PC-9 (cell line): ENCODE measurements around the gene NFIX. TPM values are rescaled to one million over a fixed set of nuclear protein-coding genes. Genes with fewer than 3 reads are reported as not detected.

Experiments
- BruUV-seq: library from RNA; stranded (reverse); fragments of 400-500 nt; replicated peaks from 2 replicates; lab custom pipeline; 2021; lab: Mats Ljungman, UMichigan
- CTCF ChIA-PET: fragments of 300-600 bp; sonication (Branson Sonifier 250); formaldehyde crosslinking; loops from one replicate; lab custom pipeline; 2022; ENCODE audit warnings: antibody characterized with exemption; lab: Charles Lee
- POLR2A ChIA-PET: fragments of 300-600 bp; sonication (Branson Sonifier 250); formaldehyde crosslinking; loops from one replicate; lab custom pipeline; 2022; ENCODE audit warnings: antibody characterized with exemption; ENCODE audit not compliant: unreplicated experiment; lab: Charles Lee
- DNase-seq, 2 experiments: peaks; one replicate each; pipeline versions ENCODE4 v3.0.0 to v3.0.0-alpha.2; 2015 to 2022; ENCODE audit warnings: mixed read lengths in 1 of 2
- H2AFZ ChIP-seq: fragments of 200-600 bp; sonication (generic); 2 replicates; pipeline ENCODE4 v1.8.1; 2017; ENCODE audit warnings: antibody characterized with exemption
- H3F3A ChIP-seq: fragments of 200-600 bp; sonication (generic); 2 replicates; pipeline ENCODE4 v1.8.1; 2017; ENCODE audit warnings: antibody characterized with exemption, mild to moderate bottlenecking, low read depth; ENCODE audit not compliant: insufficient read depth
- H3K27ac ChIP-seq: fragments of 200-600 bp; sonication (generic); 2 replicates; pipeline ENCODE4 v1.6.1; 2016; ENCODE audit warnings: mixed run types
- H3K27me3 ChIP-seq: fragments of 200-600 bp; sonication (generic); 2 replicates; pipeline ENCODE4 v1.6.1; 2016; ENCODE audit warnings: low read depth, mixed run types; ENCODE audit not compliant: insufficient read depth
- H3K36me3 ChIP-seq: fragments of 200-600 bp; sonication (generic); 2 replicates; pipeline ENCODE4 v1.6.1; 2016; ENCODE audit warnings: low read depth, mixed run types
- H3K4me1 ChIP-seq: fragments of 200-600 bp; sonication (generic); replicated peaks from 2 replicates; pipeline ENCODE4 v1.6.1; 2016; ENCODE audit warnings: mixed run types; ENCODE audit not compliant: insufficient read depth
- H3K4me2 ChIP-seq: fragments of 200-600 bp; sonication (generic); 2 replicates; pipeline ENCODE4 v1.6.1; 2017; ENCODE audit warnings: mixed run types
- H3K4me3 ChIP-seq: fragments of 200-600 bp; sonication (generic); 2 replicates; pipeline ENCODE4 v1.6.1; 2016; ENCODE audit warnings: mixed run types
- H3K79me2 ChIP-seq: fragments of 200-600 bp; sonication (generic); 2 replicates; pipeline ENCODE4 v1.6.1; 2017; ENCODE audit warnings: low read depth, mixed run types
- H3K9me2 ChIP-seq: fragments of 200-600 bp; sonication (generic); 2 replicates; pipeline ENCODE4 v1.8.1; 2017; ENCODE audit warnings: mild to moderate bottlenecking; ENCODE audit not compliant: insufficient read depth
- H3K9me3 ChIP-seq: fragments of 200-600 bp; sonication (generic); 2 replicates; pipeline ENCODE4 v1.8.1; 2016; ENCODE audit warnings: low read depth; ENCODE audit not compliant: insufficient read depth
- H4K20me1 ChIP-seq: fragments of 200-600 bp; sonication (generic); 2 replicates; pipeline ENCODE4 v1.8.1; 2017; ENCODE audit not compliant: insufficient read depth
- CTCF ChIP-seq: fragments of 200-600 bp; sonication (generic); conservative IDR thresholded peaks from 2 replicates; pipeline ENCODE4 v1.6.1; 2017; ENCODE audit warnings: mixed run types, antibody characterized with exemption, mild to moderate bottlenecking, moderate library complexity
- EZH2 ChIP-seq: fragments of 200-600 bp; sonication (generic); IDR thresholded peaks from 2 replicates; pipeline ENCODE4 v1.8.0; 2017; ENCODE audit warnings: antibody characterized with exemption, low read depth
- intact Hi-C: fragments of 100-400 bp; cut with micrococcal nuclease; formaldehyde crosslinking; loops from one replicate; pipeline ENCODE4 v1.10.0; 2022; ENCODE audit not compliant: unreplicated experiment
- total RNA-seq: library from RNA; stranded (reverse); gene quantifications from 2 replicates; pipeline ENCODE4 v1.2.3, GENCODE V29; 2021

NFIX gene
- total RNA-seq, 1 experiment from 2014 or later = 24.2 TPM

- Histone ChIP-seq H3K4me2 (peak overlapping the region; percentile 97), H3K27ac (peak overlapping the region; percentile 89), H3K9me2 (no peaks in the 10 kb centered on the region), H3K79me2 (peaks cover 39% of the 10 kb centered on the region), H3F3A (peaks cover 92% of the 10 kb centered on the region), H3K9me3 (no peaks in the 10 kb centered on the region), H3K27me3 (no peaks in the 10 kb centered on the region), H2AFZ (no peak overlapping the region; the same call in 1 of the 2 replicates), H3K4me3 (peak overlapping the region; percentile 77), H3K4me1 (peaks cover 23% of the 10 kb centered on the region), H3K36me3 (peaks cover 43% of the 10 kb centered on the region), H4K20me1 (peaks cover 29% of the 10 kb centered on the region)
- intact Hi-C loops = no loop called here
- CTCF ChIA-PET = interaction anchor here (0.6 to 1.0 kb wide), 3 partner anchors 19 to 61 kb away, joined by 3 to 4 read pairs (median 4); no protein-coding TSS in a partner anchor
- TF ChIP-seq EZH2 (no peak), CTCF (no peak)
- POLR2A ChIA-PET = interaction anchor here (0.6 to 0.7 kb wide), 9 partner anchors 8 to 1625 kb away, joined by 3 to 19 read pairs (median 4); partner anchors contain the start of genes CALR, NDUFB7 and SYCE2
- no TSS peak for BruUV-seq
- DNase-seq = peak; percentile 70 to 73
Measured at GRCh38 chr19:12946092-12946721, 49.1 kb upstream of the NFIX start.

- intact Hi-C loops = no loop called here
- CTCF ChIA-PET = interaction anchor here (0.9 to 1.0 kb wide), 2 partner anchors 19 kb away, joined by 4 read pairs; no protein-coding TSS in a partner anchor
- Histone ChIP-seq H2AFZ (no peak overlapping the region), H3K79me2 (peaks cover 32% of the 10 kb centered on the region), H3K4me1 (peaks cover 23% of the 10 kb centered on the region), H3K36me3 (peaks cover 37% of the 10 kb centered on the region), H4K20me1 (peaks cover 36% of the 10 kb centered on the region), H3K4me2 (peak overlapping the region; percentile 97), H3F3A (peaks cover 92% of the 10 kb centered on the region), H3K27me3 (no peaks in the 10 kb centered on the region), H3K9me3 (no peaks in the 10 kb centered on the region), H3K9me2 (no peaks in the 10 kb centered on the region), H3K4me3 (peak overlapping the region; percentile 77), H3K27ac (peak overlapping the region; percentile 89)
- BruUV-seq = TSS peak; percentile 35
- DNase-seq = no peak
- POLR2A ChIA-PET = interaction anchor here (0.6 to 0.7 kb wide), 7 partner anchors 8 to 1625 kb away, joined by 3 to 19 read pairs (median 5); partner anchors contain the start of genes NDUFB7 and SYCE2
- TF ChIP-seq EZH2 (no peak), CTCF (no peak)
Measured at GRCh38 chr19:12946731-12947496, 48.4 kb upstream of the NFIX start.

- ChIA-PET POLR2A (interaction anchor here (0.7 kb wide), 1 partner anchor 103 kb away, joined by 5 read pairs; no protein-coding TSS in a partner anchor), CTCF (no interaction called here)
- Histone ChIP-seq H3K36me3 (peaks cover 45% of the 10 kb centered on the region), H3K4me1 (peaks cover 23% of the 10 kb centered on the region), H3K4me3 (no peak overlapping the region), H3K27ac (no peak overlapping the region), H3K9me2 (no peaks in the 10 kb centered on the region), H3K27me3 (no peaks in the 10 kb centered on the region), H2AFZ (no peak overlapping the region), H3K4me2 (peak overlapping the region; percentile 97), H3F3A (peaks cover 91% of the 10 kb centered on the region), H4K20me1 (peaks cover 36% of the 10 kb centered on the region), H3K79me2 (peaks cover 32% of the 10 kb centered on the region), H3K9me3 (no peaks in the 10 kb centered on the region)
- intact Hi-C loops = no loop called here
- no TSS peak for BruUV-seq
- no peak for DNase-seq
- no peak for TF ChIP-seq CTCF
- TF ChIP-seq EZH2 = no peak
Measured at GRCh38 chr19:12947702-12948611, 47.3 kb upstream of the NFIX start.
